ENCODE data around the gene RAB30. TPM values are rescaled to one million over a fixed set of nuclear protein-coding genes. Genes with fewer than 3 reads are reported as not detected.
A peak's percentile ranks its signal among the peaks of the same experiment; 100 is the strongest.

RAB30 gene
- total and polyA plus RNA-seq, 9 of the 15 experiments (the other 6 are each of a cell fraction or from before 2014, with no cell fraction given), result 0.29 to 1.3 (median 1.0) TPM

GRCh38 chr11:83070731-83071566, 748 bp downstream of the RAB30 start (continued):
- peak; percentile 36; the same call in 1 of the 2 replicates for TF ChIP-seq MGA (IDR thresholded peaks at IDR 0.05)
- TF ChIP-seq ZNF280B (CRISPR knock-in tag; IDR thresholded peaks at IDR 0.05), result no peak
